ENCODE data around the gene MON1B.
A peak's percentile ranks its signal among the peaks of the same experiment; 100 is the strongest.
"Not testable (repeated sequence)": the region's sequence is repeated elsewhere in the genome, so short reads cannot be mapped to it uniquely, and the experiment has no call there.

Gene MON1B

DNA sequence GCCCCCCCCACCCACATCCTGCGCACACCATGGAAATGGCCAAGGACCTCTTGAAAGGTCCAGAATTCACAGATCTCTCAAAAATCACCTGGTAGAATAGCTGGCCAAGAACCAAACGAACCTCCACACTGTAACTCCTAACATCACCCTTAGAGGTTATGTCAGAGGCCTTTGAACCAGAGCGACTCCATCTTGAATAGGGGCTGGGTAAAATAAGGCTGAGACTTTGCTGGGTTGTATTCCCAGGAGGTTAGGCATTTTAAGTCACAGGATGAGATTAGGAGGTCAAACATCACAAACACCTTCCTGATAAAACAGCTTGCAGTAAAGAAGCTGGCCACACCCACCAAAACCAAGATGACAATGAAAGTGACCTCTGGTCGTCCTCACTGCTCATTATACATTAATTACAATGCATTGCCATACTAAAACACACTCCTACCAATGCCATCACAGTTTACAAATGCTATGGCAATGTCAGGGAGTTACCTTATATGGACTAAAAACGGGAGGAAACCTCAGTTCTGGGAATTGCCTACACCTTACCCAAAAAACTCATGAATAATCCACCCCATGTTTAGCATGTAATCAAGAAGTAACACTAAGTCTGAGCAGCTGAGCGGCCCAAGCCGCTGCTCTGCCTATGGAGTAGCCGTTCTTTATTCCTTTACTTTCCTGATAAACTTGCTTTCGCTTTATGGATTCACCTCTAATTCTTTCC lies 43.0 kb downstream of the MON1B start:
- DNase-seq (ENCODE audit: extremely low spot score, insufficient read length, low read depth) (no peak), FAIRE-seq (no peak)

GRCh38 chr16:77234611-77235010 lies 43.6 kb downstream of the MON1B start:
- no peak for DNase-seq (ENCODE audit: extremely low spot score, insufficient read length, low read depth)
- FAIRE-seq: no peak

- FAIRE-seq (peak; percentile 87), DNase-seq (ENCODE audit: extremely low spot score, insufficient read length, low read depth) (peak; percentile 75)
These were observed 45.1 kb downstream of the MON1B start for GRCh38 chr16:77236063-77236511.

- no peak for DNase-seq (ENCODE audit: extremely low spot score, insufficient read length, low read depth)
- FAIRE-seq: no peak
These were observed 47.6 kb downstream of the MON1B start for GRCh38 chr16:77238593-77238992.

- FAIRE-seq; DNase-seq (ENCODE audit: extremely low spot score, insufficient read length, low read depth): not testable (repeated sequence)
These were observed 51.5 kb downstream of the MON1B start for GRCh38 chr16:77242471-77242870.

DNA sequence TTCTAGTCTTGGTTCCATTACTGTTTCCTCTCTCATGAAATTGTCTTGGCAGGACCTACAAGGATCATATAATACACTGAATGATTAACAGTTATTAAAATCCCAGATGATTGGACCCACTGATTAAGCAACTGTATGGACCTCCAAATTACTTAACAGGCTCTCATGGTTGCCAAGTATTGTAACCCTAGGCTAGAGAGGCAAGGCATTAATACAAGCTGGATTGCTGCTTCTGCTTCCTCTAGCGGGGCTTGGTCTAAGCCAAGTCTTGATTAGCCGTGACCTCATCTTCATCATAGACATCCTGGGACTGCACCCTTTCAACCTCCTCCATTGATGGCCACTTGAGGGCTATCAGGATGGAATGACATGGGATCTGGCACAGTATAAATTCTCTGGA lies 55.2 kb downstream of the MON1B start:
- FAIRE-seq: no peak
- no peak for DNase-seq (ENCODE audit: extremely low spot score, insufficient read length, low read depth)

DNA sequence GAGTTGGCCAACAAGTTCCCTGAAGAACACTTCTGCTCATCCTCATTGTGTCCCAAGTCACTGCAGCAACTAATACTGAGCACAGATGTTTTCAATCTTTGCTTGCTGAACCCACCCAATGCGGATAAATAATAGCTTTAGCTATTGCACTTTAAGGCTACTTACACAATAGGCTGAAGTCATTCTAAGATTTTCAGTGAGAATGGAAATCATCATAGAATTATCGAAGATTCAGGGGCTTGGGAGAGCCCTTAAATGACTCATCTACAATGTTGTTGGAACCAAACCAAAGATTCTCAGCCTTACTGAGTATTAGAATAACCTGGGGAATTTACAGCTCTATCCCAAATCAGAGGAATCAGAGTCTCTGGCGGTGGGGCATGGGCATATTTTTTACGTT lies 59.4 kb downstream of the MON1B start:
- FAIRE-seq: no peak
- no peak for DNase-seq (ENCODE audit: extremely low spot score, insufficient read length, low read depth)
